22Rv1 (cell line): ENCODE results near the gene PNPLA7.
A peak's percentile ranks its signal among the peaks of the same experiment; 100 is the strongest.

Experiments used
- H3K27ac ChIP-seq: fragments of 450-650 bp; 2 replicates; pipeline ENCODE4 v1.5.1; 2017
- CTCF ChIP-seq: fragments of 450-650 bp; IDR thresholded peaks from 2 replicates; pipeline ENCODE4 v1.5.1; 2017; ENCODE audit warnings: mild to moderate bottlenecking
- ZFX ChIP-seq: fragments of 450-650 bp; IDR thresholded peaks from 2 replicates; pipeline ENCODE4 v1.6.1; 2017; ENCODE audit warnings: antibody characterized with exemption, borderline replicate concordance

PNPLA7 gene

GRCh38 chr9:137581361-137582285 lies 31.4 kb upstream of the PNPLA7 start:
- no peak for TF ChIP-seq ZFX
- TF ChIP-seq CTCF = no peak
- H3K27ac ChIP-seq = peak overlapping the region; percentile 87; the same call in 1 of the 2 replicates

- TF ChIP-seq CTCF = no peak
- no peak for TF ChIP-seq ZFX
- H3K27ac ChIP-seq = peak overlapping the region; percentile 87; the same call in 1 of the 2 replicates
Measured at GRCh38 chr9:137580954-137581322, 30.7 kb upstream of the PNPLA7 start.

- TF ChIP-seq ZFX (no peak), CTCF (no peak)
- H3K27ac ChIP-seq = peak overlapping the region; percentile 87
Measured at GRCh38 chr9:137580209-137580953, 30.2 kb upstream of the PNPLA7 start.

- no peak for TF ChIP-seq CTCF
- no peak for TF ChIP-seq ZFX
- H3K27ac ChIP-seq = peak overlapping the region; percentile 87
Measured at GRCh38 chr9:137579259-137579604, 29.0 kb upstream of the PNPLA7 start.

- peak within 1 kb of the TSS; percentile 87 for H3K27ac ChIP-seq
- no peak for TF ChIP-seq ZFX
- peak; percentile 95 for TF ChIP-seq CTCF
Measured at GRCh38 chr9:137578518-137579258, 28.5 kb upstream of the PNPLA7 start, which contains the start of gene DPH7. Gene DPH7, minus strand, starts transcription at chr9:137578925. Its CDS starts 148 bp downstream, at chr9:137578777.

- H3K27ac ChIP-seq = no peak overlapping the region
- TF ChIP-seq ZFX (no peak), CTCF (no peak)
Measured at GRCh38 chr9:137575716-137576411, 25.7 kb upstream of the PNPLA7 start.
